BJ (cell line): ENCODE data around the gene CENPC. TPM values are rescaled to one million over a fixed set of nuclear protein-coding genes. Genes with fewer than 3 reads are reported as not detected.

Experiments used
- CTCF ChIA-PET: fragments of 350-600 bp; formaldehyde crosslinking; extraction: SDS; loops from one replicate; lab custom pipeline; 2021; ENCODE audit warnings: antibody characterized with exemption, inconsistent platforms; lab: Yijun Ruan, JAX
- POLR2A ChIA-PET: fragments of 300-600 bp; sonication (Branson Sonifier 250); formaldehyde crosslinking; extraction: SDS; loops from one replicate; lab custom pipeline; 2021; ENCODE audit warnings: antibody characterized with exemption; lab: Charles Lee
- DNase-seq: peaks from one replicate; pipeline ENCODE4 v3.0.0-alpha.2; 2011; ENCODE audit warnings: low read depth
- H3K27me3 ChIP-seq: 2 replicates; pipeline ENCODE4 v1.6.0; 2011; ENCODE audit warnings: low read length; ENCODE audit not compliant: control insufficient read depth, insufficient read depth
- H3K36me3 ChIP-seq: 2 replicates; pipeline ENCODE4 v1.5.1; 2011; ENCODE audit warnings: low read length; ENCODE audit not compliant: control insufficient read depth, insufficient read depth
- H3K4me3 ChIP-seq: 2 replicates; pipeline ENCODE4 v1.5.1; 2011; ENCODE audit warnings: low read depth, mild to moderate bottlenecking, control low read depth, low read length
- CTCF ChIP-seq: IDR thresholded peaks from 2 replicates; pipeline ENCODE4 v1.5.1; 2011; ENCODE audit warnings: low read depth, mild to moderate bottlenecking, control low read depth, inconsistent platforms, low read length, moderate library complexity; ENCODE audit not compliant: insufficient read depth
- polyA plus RNA-seq: library from polyadenylated mRNA; depleted of rRNA; stranded (reverse); fragments of >200 nt; gene quantifications from 2 replicates; pipeline ENCODE4 v1.2.3, GENCODE V29; 2011

The CENPC gene
- polyA plus RNA-seq, 1 experiment = 3.6 TPM

GRCh38 chr4:67550857-67551256 lies 5.6 kb upstream of the CENPC start:
- DNase-seq = no peak
- no peak for TF ChIP-seq CTCF
- Histone ChIP-seq H3K4me3 (no peak overlapping the region), H3K36me3 (no peaks in the 10 kb centered on the region), H3K27me3 (no peaks in the 10 kb centered on the region; the same call in 1 of the 2 replicates)
- ChIA-PET POLR2A (no interaction called here), CTCF (no interaction called here)

- CTCF ChIA-PET = no interaction called here
- no peaks in the 10 kb centered on the region; the same call in 1 of the 2 replicates for H3K27me3 ChIP-seq
- POLR2A ChIA-PET = no interaction called here
- TF ChIP-seq CTCF = no peak
- no peak for DNase-seq
- no peak overlapping the region for H3K4me3 ChIP-seq
- H3K36me3 ChIP-seq = no peaks in the 10 kb centered on the region
Measured at GRCh38 chr4:67550451-67550850, 5.1 kb upstream of the CENPC start.

GRCh38 chr4:67549123-67549522 lies 3.8 kb upstream of the CENPC start:
- POLR2A ChIA-PET = no interaction called here
- Histone ChIP-seq H3K36me3 (no peaks in the 10 kb centered on the region), H3K4me3 (no peak overlapping the region), H3K27me3 (no peaks in the 10 kb centered on the region; the same call in 1 of the 2 replicates)
- TF ChIP-seq CTCF = no peak
- no peak for DNase-seq
- CTCF ChIA-PET = no interaction called here

GRCh38 chr4:67546971-67547370 lies 1.7 kb upstream of the CENPC start:
- Histone ChIP-seq H3K4me3 (no peak overlapping the region), H3K36me3 (no peaks in the 10 kb centered on the region), H3K27me3 (no peaks in the 10 kb centered on the region)
- CTCF ChIA-PET = no interaction called here
- no peak for DNase-seq
- 0 out of 2 replicates have a peak, but pooled peaks have one; percentile 3 for TF ChIP-seq CTCF
- POLR2A ChIA-PET = no interaction called here

GRCh38 chr4:67546004-67546356 lies 677 bp upstream of the CENPC start:
- no peak for TF ChIP-seq CTCF
- Histone ChIP-seq H3K27me3 (no peaks in the 10 kb centered on the region), H3K36me3 (no peaks in the 10 kb centered on the region), H3K4me3 (peak overlapping the region; percentile 95)
- POLR2A ChIA-PET = no interaction called here
- CTCF ChIA-PET = no interaction called here
- no peak for DNase-seq
